Measurements from ENCODE around the gene CACNA1D.

Gene CACNA1D

DNA sequence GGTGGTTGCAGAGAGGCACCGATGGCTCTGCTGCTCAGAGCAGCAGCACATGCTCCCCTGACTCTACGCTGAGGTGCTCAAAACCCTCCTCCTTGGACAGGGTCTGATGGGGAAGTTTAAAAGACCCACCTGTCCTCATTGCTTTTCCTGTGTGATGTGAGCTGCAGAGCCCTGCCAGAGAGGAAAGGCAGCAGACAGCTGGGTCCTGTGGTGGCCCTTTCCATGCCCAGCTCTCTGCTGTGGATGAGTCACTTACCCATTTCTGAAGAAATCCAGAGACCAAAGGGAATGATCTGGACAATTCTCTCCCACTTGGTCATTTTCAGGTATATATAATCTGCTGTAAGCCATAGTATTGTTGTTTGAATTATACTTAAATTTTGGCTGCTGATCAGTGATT is 230.2 kb downstream of the CACNA1D start:
- DNase-seq, result no peak

DNA sequence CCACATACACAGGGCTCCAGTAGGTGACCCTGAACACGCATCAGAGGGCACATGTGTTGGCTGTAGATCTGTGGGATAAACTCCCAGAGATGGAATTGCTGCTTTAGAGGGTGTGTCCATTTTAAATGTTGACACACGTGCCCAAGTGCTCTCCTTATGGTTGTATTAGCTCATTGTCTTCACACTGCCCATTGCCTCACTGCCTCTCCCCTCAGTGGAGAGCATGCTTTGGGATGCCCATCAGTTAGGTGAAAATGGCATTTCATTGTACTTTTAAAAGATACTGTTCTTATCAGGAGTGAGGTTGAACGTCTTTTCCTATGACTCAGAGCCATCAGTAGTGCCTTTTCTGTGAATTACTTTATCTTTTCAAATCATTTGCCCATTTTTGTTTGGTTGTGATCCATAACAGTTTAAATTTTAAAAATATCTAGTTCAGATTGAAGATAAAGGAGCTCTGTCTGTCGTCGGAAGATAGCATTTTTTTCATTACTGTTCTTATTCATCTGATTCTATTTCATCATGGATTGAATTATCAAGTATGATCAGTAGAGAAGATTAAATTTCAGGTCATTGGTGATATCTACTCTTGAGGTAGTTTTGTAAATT is 231.1 kb downstream of the CACNA1D start:
- no peak for DNase-seq

GRCh38 chr3:53726643-53727042 is 232.2 kb downstream of the CACNA1D start:
- DNase-seq, result no peak

GRCh38 chr3:53728606-53729005 is 234.2 kb downstream of the CACNA1D start:
- no peak for DNase-seq

DNA sequence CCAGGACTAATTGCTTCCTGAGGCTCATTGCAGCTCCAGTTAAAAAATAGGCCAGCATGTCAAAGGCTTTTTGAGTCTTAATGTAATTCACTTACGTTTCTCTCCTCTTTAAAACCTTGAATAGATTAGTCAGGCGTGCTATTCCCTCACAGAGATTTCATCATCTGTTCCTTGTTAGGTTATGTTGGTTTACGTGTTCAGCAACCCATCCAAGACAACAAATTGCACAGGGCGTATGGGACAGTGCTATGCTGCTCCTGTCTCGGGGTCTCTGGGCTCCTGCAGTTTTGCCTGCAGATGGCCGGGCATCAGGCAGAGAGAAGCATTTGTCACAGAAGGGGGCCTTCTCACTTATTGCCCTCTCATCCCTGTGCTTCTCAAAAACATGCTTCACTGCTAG is 234.7 kb downstream of the CACNA1D start:
- DNase-seq, result no peak

- DNase-seq, result no peak
Measured at GRCh38 chr3:53729618-53730017, 235.2 kb downstream of the CACNA1D start.

DNA sequence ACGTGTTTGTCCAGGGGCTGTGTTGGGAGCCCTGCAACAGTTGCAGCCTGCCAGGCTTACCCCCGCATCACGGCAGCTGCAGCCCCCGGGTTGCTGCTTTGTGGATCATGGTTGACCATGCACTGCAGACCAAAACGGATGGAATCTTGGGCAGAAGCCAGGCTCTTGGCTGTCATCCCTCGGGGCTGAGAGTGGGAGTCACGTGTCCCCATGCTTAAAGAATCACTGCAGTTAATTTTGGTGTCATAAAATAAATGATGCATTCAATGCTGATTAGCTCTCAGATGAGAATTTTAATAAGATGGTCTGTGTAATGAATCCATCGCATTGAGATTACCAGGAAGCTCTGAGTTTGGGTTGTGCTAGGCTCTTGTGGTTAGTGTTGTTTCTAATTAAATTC is 236.2 kb downstream of the CACNA1D start:
- no peak for DNase-seq

- DNase-seq, result no peak
Measured at GRCh38 chr3:53731934-53732624, 237.7 kb downstream of the CACNA1D start.

- DNase-seq, result no peak
Measured at GRCh38 chr3:53733446-53733845, 239.0 kb downstream of the CACNA1D start.

DNA sequence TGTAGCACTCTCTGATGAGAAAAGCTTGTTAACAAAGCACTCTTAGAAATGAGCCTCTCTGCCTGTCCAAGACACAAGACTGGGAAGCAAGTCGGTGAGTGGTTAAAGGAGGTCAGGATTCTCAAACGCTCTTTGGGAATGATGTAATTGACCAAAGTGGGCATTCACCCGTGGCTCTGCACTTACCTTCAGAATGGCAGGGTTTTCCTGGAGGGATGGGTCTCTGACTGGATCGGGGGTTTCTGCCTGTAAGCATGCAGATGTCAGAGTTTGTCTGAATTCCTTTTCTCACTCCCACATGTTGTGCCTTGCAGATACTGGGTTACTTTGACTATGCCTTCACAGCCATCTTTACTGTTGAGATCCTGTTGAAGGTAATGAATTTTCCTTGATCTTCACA is 245.6 kb downstream of the CACNA1D start:
- no peak for DNase-seq

DNA sequence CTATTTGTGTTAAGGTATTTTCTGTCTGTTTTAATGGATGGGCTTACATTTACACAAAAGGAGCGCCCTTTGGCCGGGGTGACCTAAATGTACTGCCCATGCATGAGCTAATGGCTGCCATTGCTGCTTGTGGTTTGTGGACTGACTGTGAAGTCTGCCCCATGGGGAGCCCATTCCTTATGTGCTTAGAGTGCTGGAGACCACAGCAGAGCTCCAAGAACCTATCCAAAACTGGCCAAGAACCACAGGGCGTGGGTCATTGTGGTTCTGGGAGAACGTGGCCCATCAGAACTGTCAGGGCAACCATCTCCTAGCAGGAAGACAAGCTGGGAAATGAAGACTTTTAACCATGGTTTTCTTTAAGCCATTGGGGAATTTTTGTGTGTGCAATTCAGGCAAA is 246.5 kb downstream of the CACNA1D start:
- DNase-seq, result no peak

DNA sequence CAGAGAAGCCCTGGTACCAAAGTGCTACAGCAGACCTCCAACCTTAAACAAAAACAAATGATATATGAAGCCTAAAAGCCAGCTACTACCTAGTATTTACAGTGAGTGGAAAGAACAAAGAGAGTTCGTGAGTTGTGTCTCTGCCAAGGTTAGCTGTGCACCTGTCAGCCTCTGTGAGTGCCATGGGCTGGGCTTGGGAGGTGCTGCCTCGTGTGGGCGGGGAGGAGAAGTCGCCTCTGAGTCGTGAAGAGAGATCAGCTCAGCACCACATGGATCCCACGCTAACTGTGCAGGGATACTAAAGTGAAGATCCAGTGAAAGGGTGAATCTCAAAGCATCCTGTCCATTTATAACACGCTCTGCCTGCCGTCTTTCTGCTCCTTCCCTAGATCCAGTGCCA is 249.9 kb downstream of the CACNA1D start:
- DNase-seq, result no peak

- DNase-seq, result no peak
Measured at GRCh38 chr3:53747559-53747958, 253.1 kb downstream of the CACNA1D start.

GRCh38 chr3:53748512-53749271 is 254.3 kb downstream of the CACNA1D start:
- DNase-seq, result no peak

- DNase-seq, result no peak
Measured at GRCh38 chr3:53749448-53749847, 255.0 kb downstream of the CACNA1D start.

DNA sequence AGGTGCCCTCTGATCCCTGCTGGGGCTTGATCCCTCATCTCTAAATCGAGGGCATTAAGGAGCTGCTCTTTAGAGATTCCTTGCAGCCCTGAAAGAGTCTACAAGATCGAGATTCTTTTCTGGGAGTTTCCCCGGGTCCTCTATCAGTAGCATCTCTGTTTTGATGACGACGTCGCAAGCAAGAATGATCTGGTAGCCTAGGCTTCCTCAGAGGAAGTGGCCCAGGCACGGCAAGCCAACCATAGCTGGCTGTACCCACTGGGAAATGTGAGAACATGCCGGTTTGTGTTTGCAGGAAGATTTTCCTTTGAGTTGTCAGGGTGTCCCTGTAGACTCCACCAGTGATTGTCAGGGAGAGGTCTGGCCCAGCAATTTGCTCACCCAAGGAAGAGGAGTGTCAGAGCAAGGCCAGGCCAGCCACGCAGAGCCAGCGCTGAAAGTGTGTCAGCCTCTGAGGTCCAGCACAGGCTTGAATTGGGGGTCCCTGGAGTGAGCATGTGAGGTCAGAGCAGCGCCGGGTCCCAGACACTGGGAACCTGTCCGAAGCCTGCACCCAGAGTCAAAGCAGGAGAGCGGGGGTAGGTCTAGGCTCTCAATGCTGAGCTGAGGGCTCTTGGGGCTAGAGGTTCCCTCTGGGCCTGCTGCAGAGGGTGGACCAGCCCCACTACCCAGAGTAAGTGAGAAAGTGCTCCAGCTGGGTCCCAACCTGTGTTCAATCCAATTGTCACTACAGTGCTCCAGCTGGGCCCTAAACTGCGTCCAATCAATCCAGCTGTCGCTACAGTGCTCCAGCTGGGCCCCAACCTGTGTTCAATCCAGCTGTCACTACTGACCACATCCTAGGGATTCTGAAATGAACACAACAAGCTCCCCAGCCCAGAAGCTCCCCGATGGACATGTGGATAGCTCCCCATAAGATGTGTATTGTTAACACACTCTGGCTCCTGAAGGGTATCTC is 256.1 kb downstream of the CACNA1D start:
- DNase-seq, result peak; percentile 9

DNA sequence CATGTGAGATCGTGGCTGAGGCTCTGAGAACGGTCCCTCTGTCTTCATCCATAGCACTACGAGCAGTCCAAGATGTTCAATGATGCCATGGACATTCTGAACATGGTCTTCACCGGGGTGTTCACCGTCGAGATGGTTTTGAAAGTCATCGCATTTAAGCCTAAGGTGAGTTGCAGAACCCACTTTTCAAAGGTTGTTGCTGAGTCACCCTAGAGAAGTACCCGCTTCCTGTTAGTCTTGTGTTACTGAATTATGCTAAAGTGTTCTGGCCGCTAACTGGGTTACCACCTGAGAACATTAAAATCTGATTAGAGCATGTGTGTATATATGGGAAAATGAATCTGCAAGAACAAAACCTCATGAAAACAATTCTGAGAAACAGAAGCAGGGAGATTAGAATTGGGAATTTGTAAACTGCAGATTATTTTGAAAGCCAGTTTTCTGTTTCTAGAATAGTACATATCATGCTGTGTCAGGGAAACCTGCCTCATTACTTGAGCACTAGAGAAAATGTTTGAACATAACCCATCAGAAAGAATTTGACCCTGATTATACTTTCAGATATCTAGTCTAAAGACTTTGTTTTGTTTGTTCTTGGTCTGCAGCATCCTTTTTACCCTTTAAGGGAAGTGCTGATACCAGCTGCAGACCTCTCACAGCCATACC is 259.2 kb downstream of the CACNA1D start:
- DNase-seq, result peak; percentile 9

DNA sequence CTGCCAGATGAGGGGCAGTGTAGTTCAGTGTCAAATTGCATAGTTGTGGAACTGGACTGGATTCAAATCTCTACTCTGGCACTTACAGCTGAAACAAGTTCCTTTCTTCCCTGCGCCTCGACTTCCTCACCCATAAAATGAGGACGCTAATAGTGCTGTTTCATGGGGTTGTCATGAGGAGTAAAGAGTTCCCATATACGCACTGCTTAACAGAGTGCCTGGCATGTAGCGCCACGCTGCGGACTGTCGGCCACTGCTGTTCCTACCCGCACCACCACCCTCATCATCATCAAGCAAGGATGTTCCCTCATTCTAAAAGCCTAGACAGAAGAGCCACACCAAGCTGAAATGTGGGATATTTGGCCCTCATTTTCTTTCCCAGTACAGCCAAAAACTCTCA is 259.9 kb downstream of the CACNA1D start:
- DNase-seq, result no peak

- DNase-seq, result no peak
Measured at GRCh38 chr3:53758846-53759245, 264.4 kb downstream of the CACNA1D start.

DNA sequence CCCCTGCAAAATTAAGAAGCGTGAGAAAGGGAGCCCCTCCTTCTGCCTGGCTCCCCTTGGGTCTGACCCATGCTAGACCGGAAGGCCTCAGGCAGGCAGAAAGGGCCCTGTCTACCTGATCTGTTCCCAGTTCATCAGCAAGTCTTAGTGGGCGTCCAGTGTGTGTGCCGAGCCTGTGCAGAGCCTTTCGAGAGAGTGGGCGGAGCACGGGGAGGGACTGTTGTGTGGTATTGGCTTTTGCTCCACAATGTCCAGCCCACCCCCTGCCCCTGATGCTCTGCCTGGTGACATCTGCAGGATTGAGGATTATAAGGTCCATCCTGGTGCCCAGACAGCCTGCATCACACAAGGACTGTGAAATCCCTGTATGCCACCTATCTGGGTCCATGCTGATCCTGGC is 268.9 kb downstream of the CACNA1D start:
- DNase-seq, result no peak

DNA sequence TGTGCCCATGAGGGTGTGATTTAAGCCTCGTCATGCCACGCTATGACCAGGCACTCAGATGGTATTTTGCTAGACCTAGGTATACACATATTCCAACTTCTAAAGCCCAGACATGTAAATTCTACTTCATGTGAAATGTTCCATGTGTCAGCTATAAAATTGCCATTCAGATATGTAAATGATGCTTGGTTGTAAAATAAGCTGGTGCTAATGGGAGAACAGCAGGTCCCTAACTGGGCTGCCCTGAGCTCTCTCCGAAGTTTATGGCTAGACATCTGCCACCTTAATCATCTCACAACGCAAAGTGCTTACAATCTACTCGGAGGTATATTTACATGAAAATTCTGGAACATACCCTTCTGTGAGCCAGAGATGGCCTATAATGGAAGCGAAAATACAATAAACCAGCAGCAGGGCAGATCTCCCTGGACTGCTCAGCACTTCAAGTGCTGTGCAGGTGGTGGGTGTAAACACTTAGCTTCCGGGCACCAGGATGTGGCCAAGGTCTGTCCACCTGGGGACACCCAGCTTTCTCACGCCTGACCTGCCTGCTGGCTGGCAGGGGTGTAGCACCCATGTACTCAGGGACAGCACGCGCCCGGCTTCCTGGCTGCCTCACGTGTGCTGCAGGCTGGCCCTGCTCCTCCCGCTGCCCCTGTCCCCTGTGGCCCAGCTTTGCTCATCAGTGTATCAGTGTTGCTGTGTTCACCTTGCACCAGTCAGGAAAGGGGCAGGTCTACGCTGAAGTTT is 269.8 kb downstream of the CACNA1D start:
- no peak for DNase-seq

DNA sequence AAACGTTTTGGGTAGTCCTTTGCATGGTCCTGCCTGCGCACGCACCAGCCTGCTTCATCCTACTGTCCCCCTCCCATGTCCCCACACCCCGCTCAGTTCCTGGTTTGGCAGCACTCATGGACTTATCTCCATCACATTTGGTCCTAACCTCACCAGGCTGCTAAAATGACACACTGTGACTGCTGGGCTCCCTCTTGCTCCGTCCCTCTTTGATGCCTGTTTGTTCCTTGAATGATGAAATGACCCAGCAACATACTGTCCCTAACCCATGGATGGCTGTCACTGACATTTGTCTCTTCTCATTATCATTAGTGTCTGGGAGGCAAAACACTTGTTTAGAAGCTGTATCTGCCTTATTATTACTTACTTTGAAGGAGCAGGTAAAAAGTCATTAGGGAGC is 271.3 kb downstream of the CACNA1D start:
- DNase-seq, result no peak
